ENCODE results near the gene CHTF8. TPM values are rescaled to one million over a fixed set of nuclear protein-coding genes. Genes with fewer than 3 reads are reported as not detected.

The CHTF8 gene
- total RNA-seq (10 to 100 TPM; 25.8 to 28.5 TPM), total RNA-seq (0.17 to 2.9 (median 1.1) reads per million in 172 experiments)
- 87.0 TPM for polyA plus RNA-seq (2013, experiment 1 of 2)
- 83.5 TPM for polyA plus RNA-seq (2013, experiment 2 of 2)

GRCh38 chr16:69132424-69133252 lies at the start of gene CHTF8, which contains the start of gene UTP4:
Gene CHTF8, minus strand, starts transcription at chr16:69132588. Its CDS starts 11,130 bp downstream, at chr16:69121458.
Gene UTP4, plus strand, starts transcription at chr16:69132649. Its CDS starts 811 bp downstream, at chr16:69133460.
- peak within 1 kb of the TSS; percentile 95 for H3K27ac Mint-ChIP-seq

GRCh38 chr16:69180011-69180338 lies 47.6 kb upstream of the CHTF8 start:
- no peak overlapping the region for H3K27ac Mint-ChIP-seq
- POLR2A ChIA-PET: no interaction called here

More at GRCh38 chr16:69132424-69133252, at the start of gene CHTF8, which contains the start of gene UTP4:
- H3K4me3 ChIP-seq (ENCODE audit: low read length): peak within 1 kb of the TSS; percentile 96
- peaks cover 54% of the 10 kb centered on the region for H3K36me3 Mint-ChIP-seq (ENCODE audit: low read depth)
- peaks cover 22% of the 10 kb centered on the region for H3K4me1 ChIP-seq (ENCODE audit: insufficient read depth, low read length)
- DNase-seq: peak; percentile 72 to 94 (median 83)
- peak within 1 kb of the TSS; percentile 76 to 79 for H3K27ac ChIP-seq (ENCODE audit: low read depth in 1 of 2, low read length in 2 of 2)
- ChIA-PET CTCF (interaction anchor here (1.2 to 1.6 kb wide), 2 partner anchors 9 to 10 kb away, joined by 3 to 4 read pairs; no protein-coding TSS in a partner anchor), POLR2A (interaction anchor here (0.6 to 1.5 kb wide), 15 partner anchors 9 to 676 kb away, joined by 3 to 14 read pairs (median 3); partner anchors contain the start of genes SNTB2, TANGO6 and TERF2)
- no peaks in the 10 kb centered on the region for H3K27me3 ChIP-seq (ENCODE audit: control insufficient read depth in 1 of 2, insufficient read depth in 2 of 2, low read length in 2 of 2)
- no peaks in the 10 kb centered on the region for H3K9me3 Mint-ChIP-seq
- ATAC-seq (ENCODE audit: poor library complexity): peak; percentile 87
- no peaks in the 10 kb centered on the region for H3K9me3 ChIP-seq (ENCODE audit: control insufficient read depth in 1 of 2, insufficient read depth in 1 of 2, low read length in 2 of 2)
- no peak for TF ChIP-seq CTCF (IDR thresholded peaks at IDR 0.05)
- H3K4me3 Mint-ChIP-seq: peak within 1 kb of the TSS; percentile 96
- H3K4me1 Mint-ChIP-seq (ENCODE audit: low read depth): peaks cover 52% of the 10 kb centered on the region
- intact Hi-C loops (cut with DNase I, micrococcal nuclease): loop anchor here in 1 of 2 experiments (1.0 to 2.0 kb wide), 3 partner anchors 52 to 290 kb away; partner anchors contain the start of genes COG8, NIP7 and TANGO6
- H3K36me3 ChIP-seq (ENCODE audit: insufficient read depth, low read length): peaks cover 18% of the 10 kb centered on the region
- no peaks in the 10 kb centered on the region for H3K27me3 Mint-ChIP-seq

More at GRCh38 chr16:69180011-69180338, 47.6 kb upstream of the CHTF8 start:
- H3K27ac ChIP-seq (ENCODE audit: low read depth in 1 of 2, low read length in 2 of 2): no peak overlapping the region
- no peaks in the 10 kb centered on the region for H3K9me3 Mint-ChIP-seq
- H3K4me1 Mint-ChIP-seq (ENCODE audit: low read depth): peaks cover 4% of the 10 kb centered on the region
- no peak for ATAC-seq (ENCODE audit: poor library complexity)
- H3K27me3 Mint-ChIP-seq: no peaks in the 10 kb centered on the region
- no peak overlapping the region for H3K4me3 ChIP-seq (ENCODE audit: low read length)
- DNase-seq: no peak
- H3K4me1 ChIP-seq (ENCODE audit: insufficient read depth, low read length): peaks cover 4% of the 10 kb centered on the region
- CTCF ChIA-PET: no interaction called here
- no peaks in the 10 kb centered on the region for H3K9me3 ChIP-seq (ENCODE audit: control insufficient read depth in 1 of 2, insufficient read depth in 1 of 2, low read length in 2 of 2)
- intact Hi-C loops (cut with DNase I, micrococcal nuclease): loop anchor here in 1 of 2 experiments (10.0 kb wide), 1 partner anchor 945 kb away; the partner anchor contains the start of gene ESRP2
- no peaks in the 10 kb centered on the region for H3K36me3 ChIP-seq (ENCODE audit: insufficient read depth, low read length)
- TF ChIP-seq CTCF (IDR thresholded peaks at IDR 0.05): no peak
- no peak overlapping the region for H3K4me3 Mint-ChIP-seq
- H3K36me3 Mint-ChIP-seq (ENCODE audit: low read depth): no peaks in the 10 kb centered on the region
- no peaks in the 10 kb centered on the region for H3K27me3 ChIP-seq (ENCODE audit: control insufficient read depth in 1 of 2, insufficient read depth in 2 of 2, low read length in 2 of 2)

Data from CD4-positive, alpha-beta T cell (primary cell).